PC-3 (cell line): ENCODE data around the gene GPC2. TPM values are rescaled to one million over a fixed set of nuclear protein-coding genes. Genes with fewer than 3 reads are reported as not detected.

Experiments used
- ATAC-seq: fragments of 200-7000 bp; cut with Tn5 transposase; 2 replicates; pipeline ENCODE4 v1.9.1; 2020; ENCODE audit warnings: mild to moderate bottlenecking, moderate library complexity
- BruUV-seq: library from RNA; stranded (reverse); fragments of 400-500 nt; replicated peaks from 2 replicates; lab custom pipeline; 2021; lab: Mats Ljungman, UMichigan
- CTCF ChIA-PET: fragments of 300-600 bp; sonication (Branson Sonifier 250); formaldehyde crosslinking; loops from one replicate; lab custom pipeline; 2022; ENCODE audit warnings: antibody characterized with exemption; lab: Charles Lee
- POLR2A ChIA-PET: fragments of 300-600 bp; sonication (Branson Sonifier 250); formaldehyde crosslinking; loops from one replicate; lab custom pipeline; 2022; ENCODE audit warnings: antibody characterized with exemption; ENCODE audit not compliant: unreplicated experiment; lab: Charles Lee
- DNase-seq: peaks from one replicate; pipeline ENCODE4 v3.0.0-alpha.2; 2015
- H2AFZ ChIP-seq: fragments of 300-600 bp; sonication (generic); 2 replicates; pipeline ENCODE4 v1.6.0; 2016; ENCODE audit warnings: antibody characterized with exemption, low read length
- H3F3A ChIP-seq: fragments of 300-600 bp; sonication (generic); one replicate; pipeline ENCODE4 v1.6.0; 2017; ENCODE audit warnings: antibody characterized with exemption, low read length, control low read depth, mild to moderate bottlenecking; ENCODE audit not compliant: unreplicated experiment
- H3K27ac ChIP-seq: fragments of 300-600 bp; sonication (generic); 2 replicates; pipeline ENCODE4 v1.5.1; 2016; ENCODE audit warnings: mild to moderate bottlenecking, low read length
- H3K27me3 ChIP-seq: fragments of 300-600 bp; sonication (generic); 2 replicates; pipeline ENCODE4 v1.6.1; 2016; ENCODE audit warnings: low read length, mixed read lengths
- H3K36me3 ChIP-seq: fragments of 300-600 bp; sonication (generic); 2 replicates; pipeline ENCODE4 v1.6.1; 2016; ENCODE audit warnings: low read depth, mixed run types, low read length, mixed read lengths
- H3K4me1 ChIP-seq: fragments of 300-600 bp; sonication (generic); 2 replicates; pipeline ENCODE4 v1.5.1; 2016; ENCODE audit warnings: low read length; ENCODE audit not compliant: insufficient read depth
- H3K4me2 ChIP-seq: fragments of 300-600 bp; sonication (generic); 2 replicates; pipeline ENCODE4 v1.6.0; 2016; ENCODE audit warnings: low read length
- H3K4me3 ChIP-seq: fragments of 300-600 bp; sonication (generic); 2 replicates; pipeline ENCODE4 v1.5.1; 2016; ENCODE audit warnings: mild to moderate bottlenecking, low read length, mixed read lengths
- H3K79me2 ChIP-seq: fragments of 300-600 bp; sonication (generic); 2 replicates; pipeline ENCODE4 v1.6.1; 2017; ENCODE audit warnings: low read length, mixed read lengths
- H3K9ac ChIP-seq: fragments of 300-600 bp; sonication (generic); 2 replicates; pipeline ENCODE4 v1.6.0; 2016; ENCODE audit warnings: mild to moderate bottlenecking, low read length
- H3K9me2 ChIP-seq: fragments of 300-600 bp; sonication (generic); replicated peaks from 2 replicates; pipeline ENCODE4 v1.6.1; 2016; ENCODE audit warnings: mixed run types, low read length, mixed read lengths
- H3K9me3 ChIP-seq: fragments of 300-600 bp; sonication (generic); 2 replicates; pipeline ENCODE4 v1.6.1; 2016; ENCODE audit warnings: low read length, mixed read lengths
- H4K20me1 ChIP-seq: fragments of 300-600 bp; sonication (generic); 2 replicates; pipeline ENCODE4 v1.6.1; 2016; ENCODE audit warnings: low read length, mixed read lengths
- CTCF ChIP-seq: fragments of 300-600 bp; sonication (generic); conservative IDR thresholded peaks from 2 replicates; pipeline ENCODE4 v1.5.1; 2017; ENCODE audit warnings: antibody characterized with exemption, low read depth, mild to moderate bottlenecking, low read length
- EZH2 ChIP-seq: fragments of 300-600 bp; sonication (generic); IDR thresholded peaks from one replicate; pipeline ENCODE4 v1.6.1; 2017; ENCODE audit warnings: antibody characterized with exemption, mild to moderate bottlenecking, low read length; ENCODE audit not compliant: unreplicated experiment
- EZH2phosphoT487 ChIP-seq: fragments of 300-600 bp; sonication (generic); IDR thresholded peaks from 2 replicates; pipeline ENCODE4 v1.6.1; 2018; ENCODE audit warnings: mild to moderate bottlenecking, antibody characterized with exemption, low read length, borderline replicate concordance
- intact Hi-C: fragments of 100-400 bp; cut with micrococcal nuclease; formaldehyde crosslinking; loops from 2 replicates; pipeline ENCODE4 v1.9.0; 2023
- total RNA-seq: library from RNA; depleted of rRNA; stranded (reverse); fragments of >200 nt; gene quantifications from 2 replicates; pipeline ENCODE4 v1.2.3, GENCODE V29; 2014

GPC2 gene
- total RNA-seq, 1 experiment from 2014 or later: 1.6 TPM

- CTCF ChIA-PET: no interaction called here
- POLR2A ChIA-PET: no interaction called here
These were observed 13.3 kb downstream of the GPC2 start for GRCh38 chr7:100163871-100164270.

GRCh38 chr7:100163006-100163531 lies 14.1 kb downstream of the GPC2 start:
- Histone ChIP-seq H2AFZ (peak overlapping the region; percentile 40; the same call in 1 of the 2 replicates), H3K4me3 (no peak overlapping the region), H3K9me3 (no peaks in the 10 kb centered on the region), H3K79me2 (peaks cover 10% of the 10 kb centered on the region; the same call in 1 of the 2 replicates), H3K4me2 (peak overlapping the region; percentile 13), H4K20me1 (no peaks in the 10 kb centered on the region), H3K27me3 (no peaks in the 10 kb centered on the region), H3F3A (no peaks in the 10 kb centered on the region), H3K27ac (no peak overlapping the region), H3K9me2 (no peaks in the 10 kb centered on the region), H3K4me1 (peaks cover 17% of the 10 kb centered on the region; the same call in 1 of the 2 replicates), H3K36me3 (no peaks in the 10 kb centered on the region), H3K9ac (no peak overlapping the region)
- ATAC-seq (peak; percentile 64), DNase-seq (peak; percentile 66)
- ChIA-PET POLR2A (no interaction called here), CTCF (interaction anchor here (0.7 kb wide), 1 partner anchor 30 kb away, joined by 7 read pairs; no protein-coding TSS in a partner anchor)
- BruUV-seq: no TSS peak
- TF ChIP-seq EZH2phosphoT487: no peak
- TF ChIP-seq CTCF: no peak
- TF ChIP-seq EZH2: no peak
- intact Hi-C loops: loop anchor here (2.0 kb wide), 1 partner anchor 14 kb away; the partner anchor contains the start of genes GPC2 and STAG3

More at GRCh38 chr7:100163871-100164270, 13.3 kb downstream of the GPC2 start:
- no peak overlapping the region for H3K27ac ChIP-seq
- H3K36me3 ChIP-seq: no peaks in the 10 kb centered on the region
- intact Hi-C loops: loop anchor here (2.0 kb wide), 1 partner anchor 13 kb away; the partner anchor contains the start of genes GPC2 and STAG3
- ATAC-seq (no peak), DNase-seq (no peak)
- H3K9ac ChIP-seq: no peak overlapping the region
- H3F3A ChIP-seq: no peaks in the 10 kb centered on the region
- H3K4me1 ChIP-seq: peaks cover 16% of the 10 kb centered on the region; the same call in 1 of the 2 replicates
- no peaks in the 10 kb centered on the region for H3K27me3 ChIP-seq
- H3K79me2 ChIP-seq: peaks cover 2% of the 10 kb centered on the region; the same call in 1 of the 2 replicates
- H3K4me2 ChIP-seq: no peak overlapping the region
- no TSS peak for BruUV-seq
- TF ChIP-seq EZH2: no peak
- TF ChIP-seq CTCF: no peak
- TF ChIP-seq EZH2phosphoT487: no peak
- H3K4me3 ChIP-seq: no peak overlapping the region
- no peaks in the 10 kb centered on the region for H3K9me2 ChIP-seq
- no peak overlapping the region for H2AFZ ChIP-seq
- H3K9me3 ChIP-seq: no peaks in the 10 kb centered on the region
- H4K20me1 ChIP-seq: no peaks in the 10 kb centered on the region

GRCh38 chr7:100160067-100160466 lies 17.1 kb downstream of the GPC2 start:
- Histone ChIP-seq H3K79me2 (peaks cover 32% of the 10 kb centered on the region), H3K4me1 (peaks cover 22% of the 10 kb centered on the region), H3K27ac (no peak overlapping the region), H2AFZ (no peak overlapping the region), H3K9ac (no peak overlapping the region), H3K36me3 (peaks cover 10% of the 10 kb centered on the region; the same call in 1 of the 2 replicates), H3K9me2 (no peaks in the 10 kb centered on the region), H4K20me1 (peaks cover 6% of the 10 kb centered on the region; the same call in 1 of the 2 replicates), H3K4me2 (no peak overlapping the region), H3K4me3 (no peak overlapping the region), H3K9me3 (no peaks in the 10 kb centered on the region), H3F3A (no peaks in the 10 kb centered on the region), H3K27me3 (no peaks in the 10 kb centered on the region)
- ChIA-PET CTCF (no interaction called here), POLR2A (no interaction called here)
- ATAC-seq (no peak), DNase-seq (no peak)
- BruUV-seq: no TSS peak
- intact Hi-C loops: no loop called here
- TF ChIP-seq EZH2phosphoT487 (no peak), CTCF (no peak), EZH2 (no peak)
